Endodermal cell (in vitro differentiated cells): ENCODE measurements around the gene MAD2L1. TPM values are rescaled to one million over a fixed set of nuclear protein-coding genes. Genes with fewer than 3 reads are reported as not detected.

Experiments used
- DNase-seq: peaks from one replicate; pipeline ENCODE4 v3.0.0-alpha.2; 2017
- H3K27ac ChIP-seq: 2 replicates; pipeline ENCODE4 v1.5.1; 2013; ENCODE audit warnings: mild to moderate bottlenecking, low read depth, low read length, moderate library complexity
- H3K27me3 ChIP-seq: 2 replicates; pipeline ENCODE4 v1.6.1; 2013; ENCODE audit warnings: mild to moderate bottlenecking, low read length, moderate library complexity; ENCODE audit not compliant: insufficient read depth, control insufficient read depth, poor library complexity, severe bottlenecking
- H3K36me3 ChIP-seq: 2 replicates; pipeline ENCODE4 v1.7.0; 2013; ENCODE audit warnings: mild to moderate bottlenecking, low read length, moderate library complexity; ENCODE audit not compliant: control insufficient read depth, insufficient read depth
- H3K4me1 ChIP-seq: one replicate; pipeline ENCODE4 v1.7.0; 2013; ENCODE audit warnings: low read length; ENCODE audit not compliant: control insufficient read depth, insufficient read depth
- H3K4me3 ChIP-seq: 2 replicates; pipeline ENCODE4 v1.5.1; 2013; ENCODE audit warnings: mild to moderate bottlenecking, low read length, moderate library complexity
- H3K9ac ChIP-seq: 2 replicates; pipeline ENCODE4 v1.6.1; 2013; ENCODE audit warnings: mild to moderate bottlenecking, low read length, moderate library complexity; ENCODE audit not compliant: poor library complexity, severe bottlenecking; ENCODE audit errors: extremely low read depth
- H3K9me3 ChIP-seq: 2 replicates; pipeline ENCODE4 v1.6.1; 2013; ENCODE audit warnings: mild to moderate bottlenecking, low read length, moderate library complexity; ENCODE audit not compliant: control insufficient read depth
- H3K27ac Mint-ChIP-seq: 2 replicates; pipeline ENCODE4 v1.8.0; 2020; ENCODE audit warnings: mixed read lengths
- H3K27me3 Mint-ChIP-seq: 2 replicates; pipeline ENCODE4 v1.8.0; 2021; ENCODE audit warnings: mild to moderate bottlenecking, mixed read lengths; ENCODE audit not compliant: insufficient read depth
- H3K36me3 Mint-ChIP-seq: 2 replicates; pipeline ENCODE4 v1.8.0; 2020; ENCODE audit warnings: low read depth, mixed read lengths
- H3K4me1 Mint-ChIP-seq: 2 replicates; pipeline ENCODE4 v1.8.0; 2020; ENCODE audit warnings: mixed read lengths
- H3K4me3 Mint-ChIP-seq: 2 replicates; pipeline ENCODE4 v1.8.0; 2020; ENCODE audit warnings: mild to moderate bottlenecking, moderate library complexity, mixed read lengths
- H3K9me3 Mint-ChIP-seq: 2 replicates; pipeline ENCODE4 v1.8.0; 2020; ENCODE audit warnings: mild to moderate bottlenecking, mixed read lengths
- CTCF ChIP-seq: fragments of 200-600 bp; sonication (generic); conservative IDR thresholded peaks from 2 replicates; pipeline ENCODE4 v1.5.0; 2021; ENCODE audit warnings: antibody characterized with exemption, mild to moderate bottlenecking
- WGBS, 2 experiments: methylation state at CpG; one replicate each; pipeline versions ENCODE4 v1.1.5 to v1.1.7; 2013; ENCODE audit warnings: missing lambda C conversion rate in 2 of 2, mixed read lengths in 1 of 2; ENCODE audit not compliant: insufficient coverage in 1 of 2, insufficient read length in 1 of 2; 5-methylcytosine and 5-hydroxymethylcytosine counted together
- total RNA-seq, 2 donors: library from RNA; stranded (reverse); fragmentation: NEBNext Ultra II Directional in 1 of 2; extraction: Animal tissue kit (Norgen Biotek cat#: 25700) in 1 of 2; gene quantifications; 2 replicates in 1 of 2; 3 replicates in 1 of 2; pipeline ENCODE4 v1.2.1, GENCODE V29; 2021

Gene MAD2L1
- total RNA-seq, 2 donors from 2014 or later = 53.3 to 82.4 TPM

- peaks cover 2% of the 10 kb centered on the region for H3K4me1 Mint-ChIP-seq
- no peak overlapping the region for H3K4me3 ChIP-seq
- H3K27me3 Mint-ChIP-seq = no peaks in the 10 kb centered on the region
- H3K36me3 Mint-ChIP-seq = no peaks in the 10 kb centered on the region
- H3K36me3 ChIP-seq = no peaks in the 10 kb centered on the region
- H3K4me1 ChIP-seq = no peaks in the 10 kb centered on the region
- no peaks in the 10 kb centered on the region for H3K27me3 ChIP-seq
- no peak overlapping the region for H3K9ac ChIP-seq
- H3K27ac ChIP-seq = no peak overlapping the region
- no peaks in the 10 kb centered on the region for H3K9me3 Mint-ChIP-seq
- no peaks in the 10 kb centered on the region for H3K9me3 ChIP-seq
- no CpG with 5 or more reads among the region's 1 CpG for WGBS, 2 experiments
- TF ChIP-seq CTCF = no peak
- H3K27ac Mint-ChIP-seq = no peak overlapping the region
- DNase-seq = no peak
- H3K4me3 Mint-ChIP-seq = no peak overlapping the region
Observed at GRCh38 chr4:120051253-120051652, 15.4 kb downstream of the MAD2L1 start.

- Mint-ChIP-seq H3K36me3 (no peaks in the 10 kb centered on the region), H3K27me3 (no peaks in the 10 kb centered on the region), H3K4me3 (no peak overlapping the region), H3K27ac (no peak overlapping the region), H3K9me3 (no peaks in the 10 kb centered on the region), H3K4me1 (peaks cover 2% of the 10 kb centered on the region)
- H3K27ac ChIP-seq = no peak overlapping the region
- H3K4me3 ChIP-seq = no peak overlapping the region
- no peaks in the 10 kb centered on the region for H3K4me1 ChIP-seq
- WGBS, 2 experiments = 50 to 62% methylated on average over 8 to 10 of the region's 11 CpGs
- peak; percentile 95 for DNase-seq
- no peaks in the 10 kb centered on the region for H3K27me3 ChIP-seq
- H3K36me3 ChIP-seq = no peaks in the 10 kb centered on the region
- TF ChIP-seq CTCF = peak; percentile 91
- no peak overlapping the region for H3K9ac ChIP-seq
- H3K9me3 ChIP-seq = no peaks in the 10 kb centered on the region
Observed at GRCh38 chr4:120049732-120050494, 16.7 kb downstream of the MAD2L1 start.

- H3K27me3 Mint-ChIP-seq = peaks cover 6% of the 10 kb centered on the region
Observed at GRCh38 chr4:120043828-120044227, 22.8 kb downstream of the MAD2L1 start.

More at GRCh38 chr4:120043828-120044227, 22.8 kb downstream of the MAD2L1 start:
- peaks cover 7% of the 10 kb centered on the region for H3K9me3 Mint-ChIP-seq
- Histone ChIP-seq H3K36me3 (no peaks in the 10 kb centered on the region), H3K4me1 (no peaks in the 10 kb centered on the region), H3K27ac (no peak overlapping the region), H3K9me3 (peaks cover 11% of the 10 kb centered on the region), H3K4me3 (no peak overlapping the region), H3K27me3 (no peaks in the 10 kb centered on the region), H3K9ac (no peak overlapping the region)
- no peak overlapping the region for H3K4me3 Mint-ChIP-seq
- no peaks in the 10 kb centered on the region for H3K36me3 Mint-ChIP-seq
- no peak overlapping the region for H3K27ac Mint-ChIP-seq
- TF ChIP-seq CTCF = no peak
- WGBS, 2 experiments = 90 to 100% methylated on average over 1 to 4 of the region's 4 CpGs
- H3K4me1 Mint-ChIP-seq = peaks cover 10% of the 10 kb centered on the region
- DNase-seq = no peak
